ENCODE data around the gene HIPK1. TPM values are rescaled to one million over a fixed set of nuclear protein-coding genes. Genes with fewer than 3 reads are reported as not detected.

Gene HIPK1
- total and polyA plus RNA-seq, 2 of the 13 experiments (the other 11 are each of a cell fraction or from before 2014, with no cell fraction given), result 20.8 to 33.4 TPM

DNA sequence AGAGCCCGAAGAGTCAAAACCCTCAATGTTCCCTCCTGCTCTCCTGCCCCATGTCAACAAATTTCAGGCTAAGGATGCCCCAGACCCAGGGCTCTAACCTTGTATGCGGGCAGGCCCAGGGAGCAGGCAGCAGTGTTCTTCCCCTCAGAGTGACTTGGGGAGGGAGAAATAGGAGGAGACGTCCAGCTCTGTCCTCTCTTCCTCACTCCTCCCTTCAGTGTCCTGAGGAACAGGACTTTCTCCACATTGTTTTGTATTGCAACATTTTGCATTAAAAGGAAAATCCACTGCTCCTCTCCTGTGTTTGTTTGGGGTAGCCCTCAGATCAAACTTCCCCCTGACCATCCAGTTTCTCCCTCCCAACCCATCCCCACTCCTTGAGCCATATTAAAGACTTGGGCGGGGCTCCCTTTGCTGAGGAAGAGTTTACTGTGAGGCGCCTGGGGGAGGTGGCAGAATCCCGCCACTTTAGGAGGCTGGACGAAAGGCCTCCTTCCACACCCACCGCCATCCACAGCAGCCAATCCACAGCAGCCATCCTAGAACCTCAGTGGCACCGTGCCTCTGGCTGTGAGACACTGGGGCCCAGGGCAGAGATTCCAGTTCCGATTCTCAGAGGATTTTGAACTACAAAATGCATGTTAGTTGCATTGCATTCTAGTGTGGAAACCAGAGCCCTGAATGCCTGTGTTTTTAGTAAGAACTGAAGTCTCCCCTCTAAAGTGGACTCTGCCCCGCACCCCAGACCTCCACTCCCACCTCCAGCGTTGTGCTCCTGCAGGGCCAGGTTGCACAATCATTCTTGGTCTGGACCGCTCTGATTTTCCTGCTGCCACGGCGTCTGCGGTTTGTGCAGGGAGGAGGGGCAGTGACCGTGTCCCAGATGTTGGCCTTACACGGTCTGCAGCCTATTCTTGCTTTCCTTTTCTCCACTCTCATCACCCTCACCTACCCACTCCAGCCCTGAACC, 53.1 kb downstream of the HIPK1 start (continued):
- TF ChIP-seq, protein P1, sequence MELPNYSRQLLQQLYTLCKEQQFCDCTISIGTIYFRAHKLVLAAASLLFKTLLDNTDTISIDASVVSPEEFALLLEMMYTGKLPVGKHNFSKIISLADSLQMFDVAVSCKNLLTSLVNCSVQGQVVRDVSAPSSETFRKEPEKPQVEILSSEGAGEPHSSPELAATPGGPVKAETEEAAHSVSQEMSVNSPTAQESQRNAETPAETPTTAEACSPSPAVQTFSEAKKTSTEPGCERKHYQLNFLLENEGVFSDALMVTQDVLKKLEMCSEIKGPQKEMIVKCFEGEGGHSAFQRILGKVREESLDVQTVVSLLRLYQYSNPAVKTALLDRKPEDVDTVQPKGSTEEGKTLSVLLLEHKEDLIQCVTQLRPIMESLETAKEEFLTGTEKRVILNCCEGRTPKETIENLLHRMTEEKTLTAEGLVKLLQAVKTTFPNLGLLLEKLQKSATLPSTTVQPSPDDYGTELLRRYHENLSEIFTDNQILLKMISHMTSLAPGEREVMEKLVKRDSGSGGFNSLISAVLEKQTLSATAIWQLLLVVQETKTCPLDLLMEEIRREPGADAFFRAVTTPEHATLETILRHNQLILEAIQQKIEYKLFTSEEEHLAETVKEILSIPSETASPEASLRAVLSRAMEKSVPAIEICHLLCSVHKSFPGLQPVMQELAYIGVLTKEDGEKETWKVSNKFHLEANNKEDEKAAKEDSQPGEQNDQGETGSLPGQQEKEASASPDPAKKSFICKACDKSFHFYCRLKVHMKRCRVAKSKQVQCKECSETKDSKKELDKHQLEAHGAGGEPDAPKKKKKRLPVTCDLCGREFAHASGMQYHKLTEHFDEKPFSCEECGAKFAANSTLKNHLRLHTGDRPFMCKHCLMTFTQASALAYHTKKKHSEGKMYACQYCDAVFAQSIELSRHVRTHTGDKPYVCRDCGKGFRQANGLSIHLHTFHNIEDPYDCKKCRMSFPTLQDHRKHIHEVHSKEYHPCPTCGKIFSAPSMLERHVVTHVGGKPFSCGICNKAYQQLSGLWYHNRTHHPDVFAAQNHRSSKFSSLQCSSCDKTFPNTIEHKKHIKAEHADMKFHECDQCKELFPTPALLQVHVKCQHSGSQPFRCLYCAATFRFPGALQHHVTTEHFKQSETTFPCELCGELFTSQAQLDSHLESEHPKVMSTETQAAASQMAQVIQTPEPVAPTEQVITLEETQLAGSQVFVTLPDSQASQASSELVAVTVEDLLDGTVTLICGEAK (IDR thresholded peaks at IDR 0.05), result no peak
- TF ChIP-seq, protein P1 (CRISPR knock-in tag; IDR thresholded peaks at IDR 0.05), result no peak
- TF ChIP-seq KDM6A (CRISPR knock-in tag; IDR thresholded peaks at IDR 0.05; ENCODE audit: low read depth) (no peak), ZBTB20 (CRISPR knock-in tag; IDR thresholded peaks at IDR 0.05; ENCODE audit: borderline replicate concordance, low read depth) (no peak), ZMYM2 (CRISPR knock-in tag; IDR thresholded peaks at IDR 0.05) (0 out of 2 replicates have a peak, but pooled peaks have one; percentile 40), TBX2 (CRISPR knock-in tag; IDR thresholded peaks at IDR 0.05; ENCODE audit: borderline replicate concordance) (no peak; the same call in 1 of the 2 replicates), SMAD3 (CRISPR knock-in tag; IDR thresholded peaks at IDR 0.05) (no peak), ZNF383 (CRISPR knock-in tag; IDR thresholded peaks at IDR 0.05; ENCODE audit: borderline replicate concordance) (no peak), PHF20 (CRISPR knock-in tag; IDR thresholded peaks at IDR 0.05) (no peak), ZNF577 (CRISPR knock-in tag; IDR thresholded peaks at IDR 0.05; ENCODE audit: borderline replicate concordance, low read depth) (no peak), ZMAT3 (CRISPR knock-in tag; conservative IDR thresholded peaks at IDR 0.05) (no peak), HES4 (CRISPR knock-in tag; IDR thresholded peaks at IDR 0.05; ENCODE audit: borderline replicate concordance) (no peak), CEBPG (CRISPR knock-in tag; IDR thresholded peaks at IDR 0.05) (peak; percentile 97), ETV6 (CRISPR knock-in tag; conservative IDR thresholded peaks at IDR 0.05) (no peak), ZNF546 (CRISPR knock-in tag; conservative IDR thresholded peaks at IDR 0.05) (no peak), ZNF367 (CRISPR knock-in tag; IDR thresholded peaks at IDR 0.05; ENCODE audit: borderline replicate concordance) (no peak), TCF7L2 (IDR thresholded peaks at IDR 0.05; ENCODE audit: low read depth, low read length) (no peak), SMARCE1 (IDR thresholded peaks at IDR 0.05; ENCODE audit: borderline replicate concordance) (no peak), ZBTB42 (CRISPR knock-in tag; IDR thresholded peaks at IDR 0.05) (0 out of 2 replicates have a peak, but pooled peaks have one; percentile 43), SAFB2 (CRISPR knock-in tag; IDR thresholded peaks at IDR 0.05; ENCODE audit: borderline replicate concordance, low read depth) (no peak), ZNF547 (CRISPR knock-in tag; IDR thresholded peaks at IDR 0.05) (no peak)
- TF ChIP-seq, protein P2, sequence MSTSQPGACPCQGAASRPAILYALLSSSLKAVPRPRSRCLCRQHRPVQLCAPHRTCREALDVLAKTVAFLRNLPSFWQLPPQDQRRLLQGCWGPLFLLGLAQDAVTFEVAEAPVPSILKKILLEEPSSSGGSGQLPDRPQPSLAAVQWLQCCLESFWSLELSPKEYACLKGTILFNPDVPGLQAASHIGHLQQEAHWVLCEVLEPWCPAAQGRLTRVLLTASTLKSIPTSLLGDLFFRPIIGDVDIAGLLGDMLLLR (CRISPR knock-in tag; IDR thresholded peaks at IDR 0.05), result no peak
